K562 (cell line): Measurements from ENCODE around the gene C11orf91. TPM values are rescaled to one million over a fixed set of nuclear protein-coding genes. Genes with fewer than 3 reads are reported as not detected.

Experiments
- ATAC-seq: fragments of 200-7000 bp; cut with Tn5 transposase; 3 replicates; pipeline ENCODE4 v1.9.1; 2020; ENCODE audit warnings: moderate library complexity
- BruUV-seq: library from RNA; stranded (reverse); fragments of 400-500 nt; replicated peaks from 2 replicates; lab custom pipeline; 2021; lab: Mats Ljungman, UMichigan
- CTCF ChIA-PET: fragments of 300-600 bp; formaldehyde crosslinking; extraction: SDS; loops from one replicate; lab custom pipeline; 2021; ENCODE audit warnings: low intra/inter-chr PET ratio; lab: Yijun Ruan, JAX
- POLR2A ChIA-PET: fragments of 300-600, 350-650 bp; sonication (Branson Sonifier 250); formaldehyde crosslinking; extraction: SDS; loops from one replicate; lab custom pipeline; 2021; ENCODE audit warnings: antibody characterized with exemption, inconsistent platforms; lab: Yijun Ruan, JAX
- DNase-seq, 4 experiments: peaks; one replicate each; pipeline versions ENCODE4 v3.0.0 to v3.0.0-alpha.2; 2011 to 2018; ENCODE audit warnings: low spot score in 3 of 4, mixed read lengths in 3 of 4; ENCODE audit errors: extremely low read depth in 1 of 4
- FAIRE-seq: peaks from 2 replicates; lab custom pipeline; 2011; peaks lifted over from hg19 to GRCh38; lab: Jason Lieb, UNC
- H2AFZ ChIP-seq: 2 replicates; pipeline ENCODE4 v1.6.0; 2011; ENCODE audit warnings: low read depth, low read length, control low read depth, inconsistent platforms
- H3K27ac ChIP-seq: fragments of 200-600 bp; 3 replicates; pipeline ENCODE4 v1.8.0; 2011; ENCODE audit warnings: low read depth, mild to moderate bottlenecking, control low read depth, inconsistent platforms, low read length, moderate library complexity, mixed read lengths; ENCODE audit errors: extremely low read depth
- H3K27me3 ChIP-seq, 2 experiments: fragments of 300-600 bp in 1 of 2; 2 replicates in 1 of 2; 3 replicates in 1 of 2; pipeline versions ENCODE4 v1.6.0 to v1.8.0; 2011; ENCODE audit warnings: inconsistent platforms in 2 of 2, low read length in 2 of 2, mild to moderate bottlenecking in 1 of 2, mixed read lengths in 1 of 2, moderate library complexity in 1 of 2; ENCODE audit not compliant: control insufficient read depth in 2 of 2, insufficient read depth in 2 of 2
- H3K36me3 ChIP-seq: fragments of 300-600 bp; 3 replicates; pipeline ENCODE4 v1.8.0; 2011; ENCODE audit warnings: mild to moderate bottlenecking, low read length, inconsistent platforms; ENCODE audit not compliant: control insufficient read depth, insufficient read depth
- H3K4me1 ChIP-seq, 2 experiments: fragments of 200-600 bp in 1 of 2; replicated peaks in 1 of 2; 2 replicates in 1 of 2; 3 replicates in 1 of 2; pipeline versions ENCODE4 v1.5.1 to v1.8.0; 2011; ENCODE audit warnings: inconsistent platforms in 2 of 2, low read length in 2 of 2, mild to moderate bottlenecking in 1 of 2, mixed read lengths in 1 of 2, moderate library complexity in 1 of 2; ENCODE audit not compliant: control insufficient read depth in 2 of 2, insufficient read depth in 2 of 2
- H3K4me2 ChIP-seq: 2 replicates; pipeline ENCODE4 v1.6.1; 2011; ENCODE audit warnings: low read length, control low read depth, inconsistent platforms, mixed read lengths; ENCODE audit not compliant: insufficient read depth
- H3K4me3 ChIP-seq: fragments of 200-600 bp; sonication (generic), shearing (Covaris generic); 2 replicates; pipeline ENCODE4 v1.5.1; 2016; ENCODE audit warnings: control low read depth, inconsistent platforms
- H3K79me2 ChIP-seq: fragments of 200-600 bp; 3 replicates; pipeline ENCODE4 v1.8.0; 2011; ENCODE audit warnings: low read length, inconsistent platforms; ENCODE audit not compliant: control insufficient read depth, insufficient read depth
- H3K9ac ChIP-seq, 2 experiments: 2 replicates each; pipeline versions ENCODE4 v1.6.0 to v1.6.1; 2011; ENCODE audit warnings: low read depth in 2 of 2, low read length in 2 of 2, control low read depth in 1 of 2, inconsistent platforms in 1 of 2, mild to moderate bottlenecking in 1 of 2, mixed read lengths in 1 of 2; ENCODE audit not compliant: insufficient read depth in 1 of 2
- H3K9me1 ChIP-seq: one replicate; pipeline ENCODE4 v1.6.0; 2011; ENCODE audit warnings: inconsistent platforms, mild to moderate bottlenecking, low read length, moderate library complexity; ENCODE audit not compliant: control insufficient read depth, insufficient read depth
- H3K9me3 ChIP-seq: replicated peaks from 2 replicates; pipeline ENCODE4 v1.5.1; 2011; ENCODE audit warnings: low read depth, low read length, inconsistent platforms; ENCODE audit not compliant: control insufficient read depth, insufficient read depth
- H4K20me1 ChIP-seq: replicated peaks from 2 replicates; pipeline ENCODE4 v1.6.1; 2011; ENCODE audit warnings: low read length, inconsistent platforms, mixed read lengths; ENCODE audit not compliant: control insufficient read depth, insufficient read depth
- ESRRA ChIP-seq: fragments of 450-650 bp; IDR thresholded peaks from 2 replicates; pipeline ENCODE4 v1.6.1; 2014; ENCODE audit warnings: low read depth, mild to moderate bottlenecking, moderate library complexity, borderline replicate concordance
- FUS ChIP-seq: fragments of 200-400 bp; formaldehyde crosslinking; optimal IDR thresholded peaks from 2 replicates; pipeline ENCODE3; 2017; ENCODE audit warnings: low read depth, low read length
- HDAC1 ChIP-seq, 2 experiments: fragments of 450-650 bp; IDR thresholded peaks; 2 replicates each; pipeline ENCODE4 v1.6.1; 2016 to 2017; ENCODE audit warnings: inconsistent platforms in 1 of 2, mild to moderate bottlenecking in 1 of 2, moderate library complexity in 1 of 2
- IRF2 ChIP-seq: sonication (generic); formaldehyde crosslinking; IDR thresholded peaks from 2 replicates; pipeline ENCODE4 v1.8.1; 2022; ENCODE audit warnings: mild to moderate bottlenecking, missing genetic modification reagents
- POLR2G ChIP-seq: fragments of 200-400 bp; formaldehyde crosslinking; IDR thresholded peaks from 2 replicates; pipeline ENCODE4 v1.6.1; 2017; ENCODE audit warnings: low read depth, mild to moderate bottlenecking, antibody characterized with exemption, low read length, moderate library complexity
- RAD21 ChIP-seq, 2 experiments: fragments of 250-450 bp in 1 of 2; fragments of 450-650 bp in 1 of 2; sonication (Bioruptor Pico) in 1 of 2; formaldehyde crosslinking in 1 of 2; IDR thresholded peaks in 1 of 2; conservative IDR thresholded peaks in 1 of 2; 2 replicates each; pipeline versions ENCODE4 v1.4.0 to v1.8.0; 2020 to 2022; ENCODE audit warnings: mild to moderate bottlenecking in 2 of 2, moderate library complexity in 1 of 2
- SOX6 ChIP-seq: fragments of 450-650 bp; IDR thresholded peaks from 2 replicates; pipeline ENCODE4 v1.6.1; 2014; ENCODE audit warnings: mild to moderate bottlenecking
- TRIM24 ChIP-seq, 2 experiments: fragments of 450-650 bp; IDR thresholded peaks; 2 replicates each; pipeline ENCODE4 v1.6.1; 2016
- ZNF324 ChIP-seq: fragments of 250-450 bp; sonication (Bioruptor Pico); IDR thresholded peaks from 2 replicates; pipeline ENCODE4 v1.4.0; 2020; ENCODE audit warnings: mild to moderate bottlenecking
- ZNF444 ChIP-seq: fragments of 250-450 bp; sonication (Bioruptor Pico); IDR thresholded peaks from 2 replicates; pipeline ENCODE4 v1.4.0; 2020; ENCODE audit warnings: mild to moderate bottlenecking, moderate library complexity
- ZNF696 ChIP-seq: fragments of 250-450 bp; sonication (Bioruptor Pico); conservative IDR thresholded peaks from 2 replicates; pipeline ENCODE4 v1.4.0; 2020; ENCODE audit warnings: mild to moderate bottlenecking, moderate library complexity
- WGBS: fragments of 100-300 bp; shearing (Covaris generic); methylation state at CpG from one replicate; pipeline ENCODE4 v1.1.6; 2016; ENCODE audit warnings: low coverage, mixed read lengths; ENCODE audit not compliant: insufficient coverage; ENCODE audit errors: missing lambda C conversion rate; 5-methylcytosine and 5-hydroxymethylcytosine counted together
- in situ Hi-C: fragments of 300-500 bp; cut with MboI; formaldehyde crosslinking; loops from 4 replicates; pipeline ENCODE4 v1.15.0; 2018; ENCODE audit warnings: inconsistent platforms, mixed read lengths
- intact Hi-C: fragments of 100-400 bp; cut with micrococcal nuclease; formaldehyde crosslinking; loops from 2 replicates; pipeline ENCODE4 v1.14.2; 2022
- polyA plus RNA-seq, 8 experiments: library from polyadenylated mRNA; depleted of rRNA in 4 of 8; stranded (reverse) in 5 of 8; unstranded in 3 of 8; fragments of >200 nt; fragmentation: Nextera tagmentation in 2 of 8; fragmentation: Illumina TruSeq in 1 of 8; extraction: Ambion mirVana in 2 of 8; extraction: Trizol in 1 of 8; gene quantifications; 2 replicates each; pipeline versions ENCODE4 v1.2.1 to v1.2.3, GENCODE V29; 2011 to 2014; ENCODE audit warnings: inconsistent platforms in 1 of 8, missing spikeins in 1 of 8
- total RNA-seq, 7 experiments: library from RNA; depleted of rRNA in 6 of 7; stranded (reverse); fragments of >200 nt in 6 of 7; fragmentation: Illumina TruSeq in 2 of 7; extraction: Trizol in 2 of 7; gene quantifications; 2 replicates each; pipeline versions ENCODE4 v1.2.1 to v1.2.3, GENCODE V29; 2011 to 2021; ENCODE audit warnings: low replicate concordance in 1 of 7
- TF ChIP-seq, protein P1 (sequence below), 2 experiments: fragments of 450-650 bp; IDR thresholded peaks; 2 replicates each; pipeline ENCODE4 v1.6.1; 2016; ENCODE audit warnings: mild to moderate bottlenecking in 2 of 2, borderline replicate concordance in 1 of 2, low read depth in 1 of 2, moderate library complexity in 1 of 2
- TF ChIP-seq, protein P2 (sequence below): fragments of 450-650 bp; IDR thresholded peaks from 2 replicates; pipeline ENCODE4 v1.6.1; 2016; ENCODE audit warnings: mild to moderate bottlenecking

C11orf91 gene
- total and polyA plus RNA-seq, 9 of the 15 experiments (the other 6 are each of a cell fraction or from before 2014, with no cell fraction given), result not detected

DNA sequence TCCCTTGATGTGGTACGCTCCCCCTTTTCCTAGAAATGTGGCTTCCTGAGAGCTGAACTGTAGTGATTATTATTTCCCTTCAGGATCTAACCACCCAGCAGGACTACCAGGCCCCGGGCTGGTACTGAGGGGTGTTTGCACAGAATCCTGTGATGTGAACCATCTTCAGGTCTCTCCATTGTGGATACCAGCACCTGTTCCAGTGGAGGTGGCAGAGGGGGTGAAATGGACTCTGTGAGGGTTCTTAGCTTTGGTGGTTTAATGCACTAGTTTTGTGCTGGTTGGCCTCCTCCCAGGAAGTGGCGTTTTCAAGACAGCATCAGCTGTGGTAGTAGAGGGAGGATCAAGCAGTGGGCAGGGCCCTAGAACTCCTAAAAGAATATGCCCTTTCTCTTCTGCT lies 18.6 kb downstream of the C11orf91 start:
- Histone ChIP-seq H3K9me3 (no peaks in the 10 kb centered on the region), H3K9ac (no peak overlapping the region), H3K27me3 (peaks cover 5 to 14% of the 10 kb centered on the region in 2 experiments; a peak in 3 of 5 replicates), H3K9me1 (no peaks in the 10 kb centered on the region), H3K36me3 (no peaks in the 10 kb centered on the region), H4K20me1 (no peaks in the 10 kb centered on the region), H3K4me3 (no peak overlapping the region), H3K27ac (no peak overlapping the region), H3K79me2 (no peaks in the 10 kb centered on the region), H3K4me2 (no peak overlapping the region), H3K4me1 (no peaks in the 10 kb centered on the region), H2AFZ (no peak overlapping the region)
- ATAC-seq (no peak), FAIRE-seq (no peak), DNase-seq (no peak)
- intact Hi-C loops (loop anchor here (5.0 kb wide), 1 partner anchor 720 kb away; no protein-coding TSS in a partner anchor), in situ Hi-C loops (no loop called here)
- POLR2A ChIA-PET, result interaction anchor here (0.5 kb wide), 1 partner anchor 614 kb away, joined by 3 read pairs; no protein-coding TSS in a partner anchor
- BruUV-seq, result no TSS peak
- WGBS, result 0% methylated on average over 3 of the region's 3 CpGs
- CTCF ChIA-PET, result no interaction called here
- TF ChIP-seq POLR2G (no peak), TRIM24 (IDR thresholded peaks at IDR 0.05) (no peak), FUS (no peak), ZNF696 (CRISPR knock-in tag) (no peak), ZNF324 (CRISPR knock-in tag) (no peak), IRF2 (CRISPR knock-in tag) (no peak), SOX6 (no peak), ESRRA (no peak), RAD21 (CRISPR knock-in tag; conservative IDR thresholded peaks at IDR 0.05 in 1 of 2, IDR thresholded peaks at IDR 0.05 in 1 of 2) (no peak), HDAC1 (IDR thresholded peaks at IDR 0.05) (no peak), ZNF444 (CRISPR knock-in tag) (no peak)
- TF ChIP-seq, protein P1, sequence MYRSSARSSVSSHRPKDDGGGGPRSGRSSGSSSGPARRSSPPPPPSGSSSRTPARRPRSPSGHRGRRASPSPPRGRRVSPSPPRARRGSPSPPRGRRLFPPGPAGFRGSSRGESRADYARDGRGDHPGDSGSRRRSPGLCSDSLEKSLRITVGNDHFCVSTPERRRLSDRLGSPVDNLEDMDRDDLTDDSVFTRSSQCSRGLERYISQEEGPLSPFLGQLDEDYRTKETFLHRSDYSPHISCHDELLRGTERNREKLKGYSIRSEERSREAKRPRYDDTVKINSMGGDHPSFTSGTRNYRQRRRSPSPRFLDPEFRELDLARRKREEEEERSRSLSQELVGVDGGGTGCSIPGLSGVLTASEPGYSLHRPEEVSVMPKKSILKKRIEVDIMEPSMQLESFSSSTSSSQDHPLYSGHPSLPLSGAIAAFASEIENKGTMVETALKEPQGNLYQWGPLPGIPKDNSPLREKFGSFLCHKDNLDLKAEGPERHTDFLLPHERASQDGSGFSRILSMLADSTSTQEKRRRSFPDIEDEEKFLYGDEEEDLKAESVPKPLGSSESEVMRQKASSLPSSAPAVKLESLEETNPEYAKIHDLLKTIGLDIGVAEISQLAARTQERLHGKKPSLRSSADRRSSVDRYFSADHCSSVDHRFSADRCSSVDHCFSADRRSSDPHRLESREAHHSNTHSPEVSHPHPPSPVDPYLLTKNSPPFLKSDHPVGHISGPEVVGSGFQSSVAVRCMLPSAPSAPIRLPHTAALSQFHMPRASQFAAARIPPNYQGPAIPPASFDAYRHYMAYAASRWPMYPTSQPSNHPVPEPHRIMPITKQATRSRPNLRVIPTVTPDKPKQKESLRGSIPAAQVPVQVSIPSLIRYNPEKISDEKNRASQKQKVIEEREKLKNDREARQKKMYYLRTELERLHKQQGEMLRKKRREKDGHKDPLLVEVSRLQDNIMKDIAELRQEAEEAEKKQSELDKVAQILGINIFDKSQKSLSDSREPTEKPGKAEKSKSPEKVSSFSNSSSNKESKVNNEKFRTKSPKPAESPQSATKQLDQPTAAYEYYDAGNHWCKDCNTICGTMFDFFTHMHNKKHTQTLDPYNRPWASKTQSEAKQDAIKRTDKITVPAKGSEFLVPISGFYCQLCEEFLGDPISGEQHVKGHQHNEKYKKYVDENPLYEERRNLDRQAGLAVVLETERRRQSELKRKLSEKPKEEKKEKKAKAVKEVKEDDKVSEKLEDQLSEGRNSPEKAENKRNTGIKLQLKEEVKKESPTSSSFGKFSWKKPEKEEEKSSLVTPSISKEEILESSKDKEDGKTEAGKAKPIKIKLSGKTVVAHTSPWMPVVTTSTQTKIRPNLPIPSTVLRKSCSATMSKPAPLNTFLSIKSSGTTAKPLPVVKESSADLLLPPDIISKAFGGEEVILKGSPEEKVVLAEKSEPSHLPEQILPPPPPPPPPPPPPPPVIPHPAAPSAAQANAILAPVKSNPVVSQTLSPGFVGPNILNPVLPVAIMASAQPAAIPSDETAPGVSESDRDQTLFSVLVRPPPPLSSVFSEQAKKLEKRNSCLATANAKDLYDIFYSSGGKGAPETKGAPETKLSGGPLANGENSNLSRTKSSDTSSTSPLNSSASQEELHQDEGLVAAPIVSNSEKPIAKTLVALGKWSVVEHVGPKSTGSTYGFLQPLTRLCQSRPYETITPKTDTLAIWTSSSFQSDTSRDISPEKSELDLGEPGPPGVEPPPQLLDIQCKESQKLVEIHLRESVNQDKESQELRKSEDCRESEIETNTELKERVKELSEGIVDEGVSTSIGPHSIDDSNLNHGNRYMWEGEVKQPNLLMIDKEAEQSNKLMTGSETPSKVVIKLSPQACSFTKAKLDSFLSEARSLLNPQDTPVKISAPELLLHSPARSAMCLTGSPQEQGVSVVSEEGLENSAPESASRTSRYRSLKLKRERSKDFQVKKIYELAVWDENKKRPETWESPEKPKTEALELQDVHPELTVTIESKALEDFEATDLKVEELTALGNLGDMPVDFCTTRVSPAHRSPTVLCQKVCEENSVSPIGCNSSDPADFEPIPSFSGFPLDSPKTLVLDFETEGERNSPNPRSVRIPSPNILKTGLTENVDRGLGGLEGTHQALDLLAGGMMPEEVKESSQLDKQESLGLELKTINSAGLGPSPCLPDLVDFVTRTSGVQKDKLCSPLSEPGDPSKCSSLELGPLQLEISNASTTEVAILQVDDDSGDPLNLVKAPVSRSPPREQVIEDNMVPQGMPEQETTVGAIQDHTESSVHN (IDR thresholded peaks at IDR 0.05; ENCODE audit: borderline replicate concordance in 1 of 2, low read depth in 1 of 2), result no peak
- TF ChIP-seq, protein P2, sequence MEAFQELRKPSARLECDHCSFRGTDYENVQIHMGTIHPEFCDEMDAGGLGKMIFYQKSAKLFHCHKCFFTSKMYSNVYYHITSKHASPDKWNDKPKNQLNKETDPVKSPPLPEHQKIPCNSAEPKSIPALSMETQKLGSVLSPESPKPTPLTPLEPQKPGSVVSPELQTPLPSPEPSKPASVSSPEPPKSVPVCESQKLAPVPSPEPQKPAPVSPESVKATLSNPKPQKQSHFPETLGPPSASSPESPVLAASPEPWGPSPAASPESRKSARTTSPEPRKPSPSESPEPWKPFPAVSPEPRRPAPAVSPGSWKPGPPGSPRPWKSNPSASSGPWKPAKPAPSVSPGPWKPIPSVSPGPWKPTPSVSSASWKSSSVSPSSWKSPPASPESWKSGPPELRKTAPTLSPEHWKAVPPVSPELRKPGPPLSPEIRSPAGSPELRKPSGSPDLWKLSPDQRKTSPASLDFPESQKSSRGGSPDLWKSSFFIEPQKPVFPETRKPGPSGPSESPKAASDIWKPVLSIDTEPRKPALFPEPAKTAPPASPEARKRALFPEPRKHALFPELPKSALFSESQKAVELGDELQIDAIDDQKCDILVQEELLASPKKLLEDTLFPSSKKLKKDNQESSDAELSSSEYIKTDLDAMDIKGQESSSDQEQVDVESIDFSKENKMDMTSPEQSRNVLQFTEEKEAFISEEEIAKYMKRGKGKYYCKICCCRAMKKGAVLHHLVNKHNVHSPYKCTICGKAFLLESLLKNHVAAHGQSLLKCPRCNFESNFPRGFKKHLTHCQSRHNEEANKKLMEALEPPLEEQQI, result no peak
